IPS-NIHi7 (cell line): Measurements from ENCODE around the gene ZSCAN21.
"Not testable (repeated sequence)": the region's sequence is repeated elsewhere in the genome, so short reads cannot be mapped to it uniquely, and the experiment has no call there.

ENCODE experiments used
- DNase-seq: peaks from one replicate; pipeline ENCODE4 v3.0.0; 2012; ENCODE audit warnings: mixed read lengths; ENCODE audit errors: extremely low spot score

The ZSCAN21 gene

DNA sequence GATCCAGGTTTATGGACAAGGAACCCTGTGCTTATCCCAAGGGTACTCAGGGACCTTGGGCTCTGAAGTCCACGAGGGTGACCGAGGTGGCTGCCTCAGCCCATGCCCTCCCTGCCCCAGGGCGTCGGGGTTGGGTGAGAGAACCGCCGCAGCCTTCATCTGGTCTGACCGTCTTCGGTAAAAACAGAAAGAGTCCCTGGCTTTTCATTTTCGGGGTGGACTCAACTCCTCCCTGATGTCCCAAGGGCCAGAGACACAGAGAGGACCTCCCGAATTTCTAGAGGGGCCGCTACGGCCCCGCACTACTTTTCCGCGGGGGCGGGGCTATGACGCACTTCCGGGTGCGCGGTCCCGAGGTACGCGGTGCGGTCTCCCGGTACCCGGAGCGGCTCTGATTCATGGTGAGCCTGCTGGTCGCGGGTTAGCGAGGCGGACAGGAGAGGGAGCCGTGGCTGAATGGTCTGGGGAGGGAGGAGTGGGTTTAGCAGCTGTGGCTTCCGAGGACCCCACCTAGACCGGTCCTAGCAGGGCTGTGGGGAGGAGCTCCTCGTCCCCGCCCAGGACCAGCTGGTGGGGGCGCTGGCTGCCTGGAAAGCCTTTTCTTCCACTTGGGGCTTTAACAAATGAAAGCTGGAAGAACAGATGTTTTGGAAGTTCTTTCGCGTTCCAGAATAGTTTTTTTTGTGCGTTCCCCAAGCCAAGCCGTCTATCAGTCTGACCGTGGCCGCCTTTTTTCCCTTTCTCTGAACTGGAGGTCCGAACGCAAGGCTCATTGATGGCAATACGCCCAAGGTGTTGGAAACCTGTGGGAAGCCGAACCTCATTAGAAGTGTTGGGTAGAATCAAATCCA is at the start of gene ZSCAN21:
Gene ZSCAN21 (plus strand): TSS at position 334 of the 851 bp plus-strand sequence. CDS start 7,233 bp downstream, outside the sequence.
- DNase-seq: peak; percentile 97

- DNase-seq: no peak
Observed at GRCh38 chr7:100000239-100000638, 49.3 kb upstream of the ZSCAN21 start.

DNA sequence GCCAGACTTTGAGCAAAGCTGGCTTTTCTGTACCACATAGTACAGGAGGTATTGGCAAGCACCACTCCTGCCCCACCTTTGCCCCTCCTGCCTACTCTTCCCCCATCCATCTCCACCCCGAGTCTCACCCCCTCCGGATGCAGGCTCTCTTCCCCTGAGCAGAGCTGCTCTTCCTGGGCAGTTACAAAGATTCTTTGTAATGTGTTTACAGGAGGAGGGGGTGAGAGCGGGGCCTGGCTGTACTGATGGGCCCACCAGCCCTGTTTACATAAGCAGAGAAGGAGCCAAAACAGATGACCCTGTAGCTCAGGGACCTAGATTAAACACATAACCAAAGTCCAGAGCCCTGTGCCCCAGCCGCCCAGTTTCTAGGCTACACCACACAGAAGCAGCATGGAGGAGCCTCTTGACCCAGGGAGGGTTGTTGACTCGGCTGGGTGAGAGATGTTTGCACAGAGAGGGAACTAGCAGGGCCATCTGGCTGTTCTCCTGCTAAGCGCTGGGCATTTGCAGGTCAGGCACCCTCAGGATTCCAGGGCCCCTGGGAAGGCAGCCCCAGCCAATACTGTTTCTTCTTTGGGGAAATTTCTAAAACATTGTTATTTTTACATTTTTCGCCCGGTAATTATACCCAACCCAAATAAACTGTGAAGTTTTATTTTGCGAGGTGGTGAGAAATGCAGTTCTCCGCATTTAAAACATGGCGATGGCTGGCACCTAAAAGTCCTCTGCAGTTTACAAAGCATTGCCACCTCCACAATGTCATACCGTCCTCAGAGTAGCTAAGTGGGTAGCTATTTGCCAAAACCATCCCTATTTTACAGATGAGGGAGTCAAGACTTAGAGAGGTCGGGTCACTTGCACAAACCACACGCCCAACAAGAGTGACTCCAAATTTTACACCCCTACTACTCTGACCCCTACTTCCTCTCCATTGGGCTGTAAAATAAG is 45.6 kb upstream of the ZSCAN21 start:
- peak; percentile 33 for DNase-seq

GRCh38 chr7:100007887-100008286 is 41.7 kb upstream of the ZSCAN21 start:
- no peak for DNase-seq

- no peak for DNase-seq
Observed at GRCh38 chr7:100008525-100008924, 41.0 kb upstream of the ZSCAN21 start.

- not testable (repeated sequence) for DNase-seq
Observed at GRCh38 chr7:100009952-100010351, 39.6 kb upstream of the ZSCAN21 start.

GRCh38 chr7:100010901-100011300 is 38.7 kb upstream of the ZSCAN21 start:
- no peak for DNase-seq

- DNase-seq: no peak
Observed at GRCh38 chr7:100011516-100011915, 38.1 kb upstream of the ZSCAN21 start.

GRCh38 chr7:100012385-100013327 is 36.9 kb upstream of the ZSCAN21 start:
- not testable (repeated sequence) for DNase-seq

DNA sequence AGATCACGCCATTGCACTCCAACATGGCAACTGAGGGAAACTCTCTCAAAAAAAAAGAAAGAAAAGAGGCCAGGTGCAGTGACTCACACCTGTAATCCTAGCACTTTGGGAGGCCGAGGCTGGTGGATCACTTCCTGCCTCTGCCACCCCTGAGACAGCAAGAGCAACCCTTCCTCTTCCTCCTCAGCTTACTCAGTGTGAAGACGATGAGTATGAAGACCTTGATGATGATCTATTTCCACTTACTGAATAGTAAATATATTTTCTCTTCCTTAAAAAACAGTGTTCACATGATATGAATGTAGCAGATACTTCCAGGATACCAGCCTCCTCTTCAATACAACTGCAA is 36.3 kb upstream of the ZSCAN21 start:
- DNase-seq: no peak

DNA sequence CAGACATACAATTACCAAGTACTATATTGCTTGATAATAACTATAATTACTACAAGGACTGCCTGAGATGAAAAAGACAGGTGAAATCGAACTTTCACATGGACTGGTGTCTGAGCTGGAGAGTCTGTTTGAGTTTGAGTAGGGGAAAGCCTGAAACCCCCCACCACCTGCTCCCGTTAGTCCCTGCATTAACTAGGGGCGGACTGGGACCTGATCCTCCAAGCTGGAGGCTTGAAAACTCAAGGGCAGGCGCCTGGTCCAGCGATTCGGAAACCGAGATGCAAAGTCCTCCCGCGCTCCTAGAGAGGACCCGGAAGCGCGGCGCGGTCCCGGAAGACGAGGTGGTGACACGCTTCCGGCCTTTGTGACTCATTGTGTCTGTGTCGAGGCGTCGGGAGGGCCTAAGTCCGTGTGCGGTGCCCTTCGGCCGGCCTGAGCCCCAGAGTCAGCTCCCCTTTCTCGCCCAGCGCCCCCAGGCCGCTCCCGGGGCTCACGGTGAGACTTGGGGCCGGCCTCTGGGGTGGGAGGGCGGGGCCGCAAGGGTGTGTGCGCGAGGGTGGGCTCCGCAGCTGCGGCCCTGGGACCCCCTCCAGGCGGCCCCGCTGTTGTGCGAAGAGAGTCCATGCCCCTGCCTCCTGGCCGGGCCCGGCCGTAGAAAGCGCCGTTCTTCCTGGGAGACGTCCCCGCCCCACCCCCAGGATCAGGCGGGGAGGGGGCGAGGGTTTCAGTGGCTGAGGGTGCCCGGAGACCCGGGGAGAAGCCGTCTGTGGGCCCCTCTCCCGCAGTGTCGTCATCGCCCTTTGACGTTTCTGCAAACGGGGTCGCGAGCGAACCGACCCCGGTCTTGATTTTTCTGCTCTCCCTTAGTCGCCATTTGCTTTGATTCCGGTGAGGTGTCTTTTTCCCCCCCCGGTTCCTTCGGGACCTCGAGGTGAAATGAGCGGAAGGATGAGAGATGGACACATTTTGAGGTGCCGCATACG is 34.1 kb upstream of the ZSCAN21 start, which contains the start of gene ZKSCAN1:
Gene ZKSCAN1 (plus strand): TSS at position 365 of the 983 bp plus-strand sequence. CDS start 7,911 bp downstream, outside the sequence.
- peak; percentile 98 for DNase-seq

GRCh38 chr7:100016215-100016901 is 33.2 kb upstream of the ZSCAN21 start:
- no peak for DNase-seq

DNA sequence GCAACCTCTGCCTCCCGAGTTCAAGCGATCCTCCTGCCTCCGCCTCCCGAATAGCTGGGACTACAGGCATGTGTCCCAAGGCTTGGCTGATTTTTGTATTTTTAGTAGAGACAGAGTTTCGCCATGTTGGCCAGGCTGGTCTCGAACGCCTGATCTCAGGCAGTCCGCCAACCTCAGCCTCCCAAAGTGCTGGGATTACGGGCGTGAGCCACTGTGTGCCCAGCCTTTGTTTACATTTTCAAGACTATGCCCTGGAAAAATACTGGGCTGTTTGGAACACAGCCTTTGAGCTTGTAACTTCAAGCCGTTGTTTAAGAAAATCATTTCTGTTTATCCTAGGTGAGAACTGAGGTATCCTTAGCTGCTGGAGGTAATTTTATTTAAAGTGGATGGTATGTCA is 32.3 kb upstream of the ZSCAN21 start:
- DNase-seq: no peak

- no peak for DNase-seq
Observed at GRCh38 chr7:100017875-100018274, 31.7 kb upstream of the ZSCAN21 start.

DNA sequence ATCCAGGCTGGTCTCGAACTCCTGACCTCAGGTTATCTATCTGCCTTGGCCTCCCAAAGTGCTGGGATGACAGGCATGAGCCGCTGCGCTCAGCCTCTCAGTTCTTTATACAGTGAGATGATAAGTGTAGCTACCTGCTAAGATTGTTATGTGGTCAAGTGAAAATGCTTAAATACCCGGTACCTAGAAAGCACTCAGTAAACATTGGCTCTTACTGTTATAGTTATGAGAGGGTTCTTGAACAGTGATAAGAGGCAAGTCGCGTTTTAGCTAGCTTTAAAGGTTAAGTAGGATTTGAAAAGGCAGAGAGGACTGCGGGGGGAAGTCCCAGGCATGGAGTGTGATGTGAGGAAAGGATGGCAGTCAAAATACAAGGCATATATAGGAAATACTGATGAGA is 29.7 kb upstream of the ZSCAN21 start:
- no peak for DNase-seq

DNA sequence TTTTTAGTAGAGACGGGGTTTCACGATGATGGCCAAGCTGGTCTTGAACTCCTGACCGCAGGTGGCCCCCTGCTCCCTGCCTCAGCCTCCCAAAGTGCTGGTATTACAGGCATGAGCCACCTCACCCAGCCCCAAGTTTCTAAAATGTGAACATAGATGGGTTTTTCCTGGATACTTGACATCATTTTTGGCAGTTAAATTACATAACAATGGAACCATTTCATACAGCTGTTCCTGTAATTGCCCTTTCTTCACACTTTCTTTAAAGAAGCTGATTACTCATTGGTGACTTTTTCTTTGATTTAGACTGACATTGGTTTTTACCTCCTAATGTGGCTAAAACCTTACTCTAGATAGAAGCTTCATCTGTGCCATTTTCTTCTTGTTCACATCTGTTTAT is 28.3 kb upstream of the ZSCAN21 start:
- no peak for DNase-seq

GRCh38 chr7:100022621-100023020 is 27.0 kb upstream of the ZSCAN21 start:
- DNase-seq: no peak

- DNase-seq: no peak
Observed at GRCh38 chr7:100023526-100023925, 26.0 kb upstream of the ZSCAN21 start.

DNA sequence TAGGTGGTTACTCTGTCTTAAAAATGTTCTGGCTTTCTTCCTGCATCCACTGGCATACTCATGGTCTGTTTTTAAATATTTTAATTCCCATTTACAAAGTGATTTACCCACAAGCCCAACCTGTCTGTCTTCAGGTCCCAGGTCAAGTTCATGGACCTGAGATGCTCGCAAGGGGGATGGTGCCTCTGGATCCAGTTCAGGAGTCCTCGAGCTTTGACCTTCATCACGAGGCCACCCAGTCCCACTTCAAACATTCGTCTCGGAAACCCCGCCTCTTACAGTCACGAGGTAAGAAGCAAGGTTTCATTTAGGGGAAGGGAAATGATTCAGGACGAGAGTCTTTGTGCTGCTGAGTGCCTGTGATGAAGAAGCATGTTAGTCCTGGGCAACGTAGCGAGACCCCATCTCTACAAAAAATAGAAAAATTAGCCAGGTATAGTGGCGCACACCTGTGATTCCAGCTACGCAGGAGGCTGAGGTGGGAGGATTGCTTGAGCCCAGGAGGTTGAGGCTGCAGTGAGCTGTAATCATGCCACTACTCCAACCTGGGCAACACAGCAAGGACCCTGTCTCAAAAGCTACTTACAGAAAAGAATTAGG is 25.5 kb upstream of the ZSCAN21 start:
- no peak for DNase-seq
